ENCODE results near the gene KLF9. TPM values are rescaled to one million over a fixed set of nuclear protein-coding genes. Genes with fewer than 3 reads are reported as not detected.
A peak's percentile ranks its signal among the peaks of the same experiment; 100 is the strongest.

Gene KLF9
- total and polyA plus RNA-seq, 9 of the 15 experiments (the other 6 are each of a cell fraction or from before 2014, with no cell fraction given), result 3.3 to 11.9 (median 6.9) TPM

- TF ChIP-seq, protein P1, sequence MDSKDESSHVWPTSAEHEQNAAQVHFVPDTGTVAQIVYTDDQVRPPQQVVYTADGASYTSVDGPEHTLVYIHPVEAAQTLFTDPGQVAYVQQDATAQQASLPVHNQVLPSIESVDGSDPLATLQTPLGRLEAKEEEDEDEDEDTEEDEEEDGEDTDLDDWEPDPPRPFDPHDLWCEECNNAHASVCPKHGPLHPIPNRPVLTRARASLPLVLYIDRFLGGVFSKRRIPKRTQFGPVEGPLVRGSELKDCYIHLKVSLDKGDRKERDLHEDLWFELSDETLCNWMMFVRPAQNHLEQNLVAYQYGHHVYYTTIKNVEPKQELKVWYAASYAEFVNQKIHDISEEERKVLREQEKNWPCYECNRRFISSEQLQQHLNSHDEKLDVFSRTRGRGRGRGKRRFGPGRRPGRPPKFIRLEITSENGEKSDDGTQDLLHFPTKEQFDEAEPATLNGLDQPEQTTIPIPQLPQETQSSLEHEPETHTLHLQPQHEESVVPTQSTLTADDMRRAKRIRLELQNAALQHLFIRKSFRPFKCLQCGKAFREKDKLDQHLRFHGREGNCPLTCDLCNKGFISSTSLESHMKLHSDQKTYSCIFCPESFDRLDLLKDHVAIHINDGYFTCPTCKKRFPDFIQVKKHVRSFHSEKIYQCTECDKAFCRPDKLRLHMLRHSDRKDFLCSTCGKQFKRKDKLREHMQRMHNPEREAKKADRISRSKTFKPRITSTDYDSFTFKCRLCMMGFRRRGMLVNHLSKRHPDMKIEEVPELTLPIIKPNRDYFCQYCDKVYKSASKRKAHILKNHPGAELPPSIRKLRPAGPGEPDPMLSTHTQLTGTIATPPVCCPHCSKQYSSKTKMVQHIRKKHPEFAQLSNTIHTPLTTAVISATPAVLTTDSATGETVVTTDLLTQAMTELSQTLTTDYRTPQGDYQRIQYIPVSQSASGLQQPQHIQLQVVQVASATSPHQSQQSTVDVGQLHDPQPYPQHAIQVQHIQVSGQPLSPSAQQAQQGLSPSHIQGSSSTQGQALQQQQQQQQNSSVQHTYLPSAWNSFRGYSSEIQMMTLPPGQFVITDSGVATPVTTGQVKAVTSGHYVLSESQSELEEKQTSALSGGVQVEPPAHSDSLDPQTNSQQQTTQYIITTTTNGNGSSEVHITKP (IDR thresholded peaks at IDR 0.05; ENCODE audit: partially characterized antibody), result peak; percentile 56
- TF ChIP-seq HMG20A (CRISPR knock-in tag; conservative IDR thresholded peaks at IDR 0.05) (no peak), ZNF766 (CRISPR knock-in tag; conservative IDR thresholded peaks at IDR 0.05) (no peak), SMARCE1 (IDR thresholded peaks at IDR 0.05) (0 out of 2 replicates have a peak, but pooled peaks have one; percentile 12), RFX7 (CRISPR knock-in tag; IDR thresholded peaks at IDR 0.05) (no peak), LARP7 (IDR thresholded peaks at IDR 0.05) (no peak), CHD2 (IDR thresholded peaks at IDR 0.05; ENCODE audit: low read depth, low read length) (0 out of 2 replicates have a peak, but pooled peaks have one; percentile 20), TRIM24 (IDR thresholded peaks at IDR 0.05) (no peak; a peak in 1 of 4 replicates), CBX8 (IDR thresholded peaks at IDR 0.05; ENCODE audit: borderline replicate concordance, extremely low read depth, low read depth, low read length, poor library complexity, severe bottlenecking) (no peak), WHSC1 (IDR thresholded peaks at IDR 0.05; ENCODE audit: low read length) (no peak), BDP1 (IDR thresholded peaks at IDR 0.05; ENCODE audit: insufficient read depth, insufficient read length) (no peak), HNRNPK (IDR thresholded peaks at IDR 0.05; ENCODE audit: low read depth, low read length, poor library complexity, severe bottlenecking) (no peak), SMARCC2 (IDR thresholded peaks at IDR 0.05; ENCODE audit: low read depth) (no peak), CREM (IDR thresholded peaks at IDR 0.05; ENCODE audit: low read depth) (peak; percentile 83), HDGF (IDR thresholded peaks at IDR 0.05) (no peak), ELF1 (tag; IDR thresholded peaks at IDR 0.05) (peak; percentile 65; the same call in 1 of the 2 replicates), NCOA4 (IDR thresholded peaks at IDR 0.05; ENCODE audit: partially characterized antibody) (no peak), MXD1 (CRISPR knock-in tag; IDR thresholded peaks at IDR 0.05; ENCODE audit: borderline replicate concordance, poor library complexity, severe bottlenecking) (no peak)
- TF ChIP-seq, protein P2, sequence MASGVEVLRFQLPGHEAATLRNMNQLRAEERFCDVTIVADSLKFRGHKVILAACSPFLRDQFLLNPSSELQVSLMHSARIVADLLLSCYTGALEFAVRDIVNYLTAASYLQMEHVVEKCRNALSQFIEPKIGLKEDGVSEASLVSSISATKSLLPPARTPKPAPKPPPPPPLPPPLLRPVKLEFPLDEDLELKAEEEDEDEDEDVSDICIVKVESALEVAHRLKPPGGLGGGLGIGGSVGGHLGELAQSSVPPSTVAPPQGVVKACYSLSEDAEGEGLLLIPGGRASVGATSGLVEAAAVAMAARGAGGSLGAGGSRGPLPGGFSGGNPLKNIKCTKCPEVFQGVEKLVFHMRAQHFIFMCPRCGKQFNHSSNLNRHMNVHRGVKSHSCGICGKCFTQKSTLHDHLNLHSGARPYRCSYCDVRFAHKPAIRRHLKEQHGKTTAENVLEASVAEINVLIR (CRISPR knock-in tag; IDR thresholded peaks at IDR 0.05), result no peak; the same call in none of the 2 replicates
- TF ChIP-seq, protein P3, sequence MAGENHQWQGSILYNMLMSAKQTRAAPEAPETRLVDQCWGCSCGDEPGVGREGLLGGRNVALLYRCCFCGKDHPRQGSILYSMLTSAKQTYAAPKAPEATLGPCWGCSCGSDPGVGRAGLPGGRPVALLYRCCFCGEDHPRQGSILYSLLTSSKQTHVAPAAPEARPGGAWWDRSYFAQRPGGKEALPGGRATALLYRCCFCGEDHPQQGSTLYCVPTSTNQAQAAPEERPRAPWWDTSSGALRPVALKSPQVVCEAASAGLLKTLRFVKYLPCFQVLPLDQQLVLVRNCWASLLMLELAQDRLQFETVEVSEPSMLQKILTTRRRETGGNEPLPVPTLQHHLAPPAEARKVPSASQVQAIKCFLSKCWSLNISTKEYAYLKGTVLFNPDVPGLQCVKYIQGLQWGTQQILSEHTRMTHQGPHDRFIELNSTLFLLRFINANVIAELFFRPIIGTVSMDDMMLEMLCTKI (IDR thresholded peaks at IDR 0.05; ENCODE audit: partially characterized antibody), result no peak
- TF ChIP-seq, protein P4, sequence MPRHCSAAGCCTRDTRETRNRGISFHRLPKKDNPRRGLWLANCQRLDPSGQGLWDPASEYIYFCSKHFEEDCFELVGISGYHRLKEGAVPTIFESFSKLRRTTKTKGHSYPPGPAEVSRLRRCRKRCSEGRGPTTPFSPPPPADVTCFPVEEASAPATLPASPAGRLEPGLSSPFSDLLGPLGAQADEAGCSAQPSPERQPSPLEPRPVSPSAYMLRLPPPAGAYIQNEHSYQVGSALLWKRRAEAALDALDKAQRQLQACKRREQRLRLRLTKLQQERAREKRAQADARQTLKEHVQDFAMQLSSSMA (CRISPR knock-in tag; IDR thresholded peaks at IDR 0.05), result no peak
Measured at GRCh38 chr9:70413799-70414775, at the start of gene KLF9 (continued).
